Fibroblast of skin of right biceps (primary cell): Measurements from ENCODE around the gene ME2.
A peak's percentile ranks its signal among the peaks of the same experiment; 100 is the strongest.
"Not testable (repeated sequence)": the region's sequence is repeated elsewhere in the genome, so short reads cannot be mapped to it uniquely, and the experiment has no call there.

Experiments
- DNase-seq: peaks from one replicate; pipeline ENCODE4 v3.0.0-alpha.2; 2013

ME2 gene

GRCh38 chr18:50928551-50928950 lies 49.6 kb downstream of the ME2 start:
- peak; percentile 41 for DNase-seq

- DNase-seq = no peak
These were observed 54.8 kb downstream of the ME2 start for GRCh38 chr18:50933684-50934083.

- no peak for DNase-seq
These were observed 55.8 kb downstream of the ME2 start for GRCh38 chr18:50934545-50935211.

GRCh38 chr18:50935493-50936191 lies 56.7 kb downstream of the ME2 start:
- DNase-seq = no peak

- no peak for DNase-seq
These were observed 58.3 kb downstream of the ME2 start for GRCh38 chr18:50937183-50937582.

- no peak for DNase-seq
These were observed 60.0 kb downstream of the ME2 start for GRCh38 chr18:50938912-50939311.

GRCh38 chr18:50944245-50944932 lies 65.5 kb downstream of the ME2 start:
- DNase-seq = peak; percentile 12

GRCh38 chr18:50945918-50946317 lies 67.0 kb downstream of the ME2 start:
- DNase-seq = not testable (repeated sequence)

- peak; percentile 41 for DNase-seq
These were observed 69.0 kb downstream of the ME2 start for GRCh38 chr18:50947899-50948298.

- DNase-seq = no peak
These were observed 70.3 kb downstream of the ME2 start for GRCh38 chr18:50949185-50949584.

- no peak for DNase-seq
These were observed 71.7 kb downstream of the ME2 start for GRCh38 chr18:50950626-50951025.

GRCh38 chr18:50953822-50954221 lies 74.9 kb downstream of the ME2 start:
- no peak for DNase-seq

- no peak for DNase-seq
These were observed 76.3 kb downstream of the ME2 start for GRCh38 chr18:50955253-50955652.

- DNase-seq = no peak
These were observed 77.2 kb downstream of the ME2 start for GRCh38 chr18:50956116-50956515.

- DNase-seq = no peak
These were observed 83.1 kb downstream of the ME2 start for GRCh38 chr18:50961974-50962373.

- DNase-seq = peak; percentile 86
These were observed 89.1 kb downstream of the ME2 start, which contains the start of gene ELAC1 for GRCh38 chr18:50967714-50968661. Gene ELAC1, plus strand, starts transcription at chr18:50968040. Its CDS starts 6,365 bp downstream, at chr18:50974405.

GRCh38 chr18:50969448-50969847 lies 90.5 kb downstream of the ME2 start:
- no peak for DNase-seq

GRCh38 chr18:50970006-50970405 lies 91.1 kb downstream of the ME2 start:
- DNase-seq = no peak

GRCh38 chr18:50972404-50972803 lies 93.5 kb downstream of the ME2 start:
- DNase-seq = not testable (repeated sequence)

- peak; percentile 62 for DNase-seq
These were observed 94.6 kb downstream of the ME2 start for GRCh38 chr18:50973367-50974126.

- DNase-seq = no peak
These were observed 98.3 kb downstream of the ME2 start for GRCh38 chr18:50977037-50977760.
